MM.1S (cell line): ENCODE data around the gene BTRC.

ENCODE experiments used
- DNase-seq: peaks from one replicate; pipeline ENCODE4 v3.0.0-alpha.2; 2015
- H2AFZ ChIP-seq: fragments of 300-600 bp; sonication (generic); 2 replicates; pipeline ENCODE4 v1.6.0; 2016; ENCODE audit warnings: antibody characterized with exemption, low read length
- H3F3A ChIP-seq: fragments of 300-600 bp; sonication (generic); 2 replicates; pipeline ENCODE4 v1.6.1; 2016; ENCODE audit warnings: mild to moderate bottlenecking, antibody characterized with exemption, low read length, moderate library complexity, mixed read lengths; ENCODE audit not compliant: insufficient read depth
- H3K27ac ChIP-seq: fragments of 300-600 bp; sonication (generic); 2 replicates; pipeline ENCODE4 v1.5.1; 2016; ENCODE audit warnings: mild to moderate bottlenecking, low read length
- H3K27me3 ChIP-seq: fragments of 300-600 bp; sonication (generic); replicated peaks from 2 replicates; pipeline ENCODE4 v1.6.0; 2016; ENCODE audit warnings: low read length; ENCODE audit not compliant: insufficient read depth
- H3K36me3 ChIP-seq: fragments of 300-600 bp; sonication (generic); replicated peaks from 2 replicates; pipeline ENCODE4 v1.6.1; 2016; ENCODE audit warnings: mild to moderate bottlenecking, low read length, mixed read lengths; ENCODE audit not compliant: insufficient read depth
- H3K4me1 ChIP-seq: fragments of 300-600 bp; sonication (generic); 2 replicates; pipeline ENCODE4 v1.6.1; 2016; ENCODE audit warnings: low read length, mixed read lengths
- H3K4me2 ChIP-seq: fragments of 300-600 bp; sonication (generic); 2 replicates; pipeline ENCODE4 v1.6.0; 2016; ENCODE audit warnings: low read depth, low read length
- H3K4me3 ChIP-seq: fragments of 300-600 bp; sonication (generic); 2 replicates; pipeline ENCODE4 v1.5.1; 2016; ENCODE audit warnings: low read length, mixed read lengths
- H3K79me2 ChIP-seq: fragments of 300-600 bp; sonication (generic); 2 replicates; pipeline ENCODE4 v1.6.1; 2016; ENCODE audit warnings: mixed run types, low read length, mixed read lengths
- H3K9ac ChIP-seq: fragments of 300-600 bp; sonication (generic); 2 replicates; pipeline ENCODE4 v1.6.1; 2016; ENCODE audit warnings: low read length, mixed read lengths
- H3K9me2 ChIP-seq: fragments of 300-600 bp; sonication (generic); replicated peaks from 2 replicates; pipeline ENCODE4 v1.6.1; 2016; ENCODE audit warnings: mild to moderate bottlenecking, low read length, mixed read lengths; ENCODE audit not compliant: insufficient read depth
- H3K9me3 ChIP-seq: fragments of 300-600 bp; sonication (generic); replicated peaks from 2 replicates; pipeline ENCODE4 v1.6.1; 2016; ENCODE audit warnings: mild to moderate bottlenecking, low read length, mixed read lengths; ENCODE audit not compliant: insufficient read depth
- H4K20me1 ChIP-seq: fragments of 300-600 bp; sonication (generic); 2 replicates; pipeline ENCODE4 v1.6.1; 2016; ENCODE audit warnings: mild to moderate bottlenecking, low read length, moderate library complexity, mixed read lengths; ENCODE audit not compliant: insufficient read depth
- CTCF ChIP-seq: fragments of 300-600 bp; sonication (generic); IDR thresholded peaks from 2 replicates; pipeline ENCODE4 v1.5.1; 2016; ENCODE audit warnings: antibody characterized with exemption, low read length, mixed read lengths
- EZH2 ChIP-seq: fragments of 300-600 bp; sonication (generic); optimal IDR thresholded peaks from 2 replicates; pipeline ENCODE3; 2017; ENCODE audit warnings: low read depth, mild to moderate bottlenecking, antibody characterized with exemption, low read length, mixed read lengths
- EZH2phosphoT487 ChIP-seq: fragments of 300-600 bp; sonication (generic); IDR thresholded peaks from 2 replicates; pipeline ENCODE4 v1.6.1; 2018; ENCODE audit warnings: antibody characterized with exemption, low read length

Gene BTRC

GRCh38 chr10:101453318-101453717 lies 99.4 kb downstream of the BTRC start:
- DNase-seq: no peak
- no peaks in the 10 kb centered on the region for H3K36me3 ChIP-seq
- H3K4me1 ChIP-seq: no peaks in the 10 kb centered on the region
- H3K27ac ChIP-seq: no peak overlapping the region
- H3K4me2 ChIP-seq: no peak overlapping the region
- no peaks in the 10 kb centered on the region for H3K27me3 ChIP-seq
- no peaks in the 10 kb centered on the region for H3F3A ChIP-seq
- H3K4me3 ChIP-seq: no peak overlapping the region
- H3K9me2 ChIP-seq: no peaks in the 10 kb centered on the region
- H2AFZ ChIP-seq: no peak overlapping the region
- H3K79me2 ChIP-seq: no peaks in the 10 kb centered on the region
- no peaks in the 10 kb centered on the region for H3K9me3 ChIP-seq
- TF ChIP-seq EZH2 (no peak), EZH2phosphoT487 (no peak), CTCF (no peak)
- H4K20me1 ChIP-seq: no peaks in the 10 kb centered on the region
- H3K9ac ChIP-seq: no peak overlapping the region

- Histone ChIP-seq H3K27ac (no peak overlapping the region), H3K27me3 (no peaks in the 10 kb centered on the region), H3K9me3 (no peaks in the 10 kb centered on the region), H3K4me1 (no peaks in the 10 kb centered on the region), H3K9ac (no peak overlapping the region), H4K20me1 (no peaks in the 10 kb centered on the region), H3K79me2 (no peaks in the 10 kb centered on the region), H3K36me3 (no peaks in the 10 kb centered on the region), H3F3A (no peaks in the 10 kb centered on the region), H3K4me2 (no peak overlapping the region), H3K9me2 (no peaks in the 10 kb centered on the region), H2AFZ (no peak overlapping the region), H3K4me3 (no peak overlapping the region)
- no peak for TF ChIP-seq EZH2phosphoT487
- no peak for DNase-seq
These were observed 100.1 kb downstream of the BTRC start for GRCh38 chr10:101453791-101454718.

- TF ChIP-seq EZH2phosphoT487 (no peak), CTCF (no peak), EZH2 (no peak)
- no peaks in the 10 kb centered on the region for H3K27me3 ChIP-seq
- no peak overlapping the region for H3K4me2 ChIP-seq
- no peak overlapping the region for H2AFZ ChIP-seq
- no peak overlapping the region for H3K4me3 ChIP-seq
- no peaks in the 10 kb centered on the region for H3K36me3 ChIP-seq
- no peak overlapping the region for H3K27ac ChIP-seq
- peaks cover 9% of the 10 kb centered on the region; the same call in 1 of the 2 replicates for H3K4me1 ChIP-seq
- no peak for DNase-seq
- H3F3A ChIP-seq: no peaks in the 10 kb centered on the region
- H4K20me1 ChIP-seq: no peaks in the 10 kb centered on the region
- no peak overlapping the region for H3K9ac ChIP-seq
- H3K9me2 ChIP-seq: no peaks in the 10 kb centered on the region
- no peaks in the 10 kb centered on the region for H3K79me2 ChIP-seq
- no peaks in the 10 kb centered on the region for H3K9me3 ChIP-seq
These were observed 104.9 kb downstream of the BTRC start for GRCh38 chr10:101458869-101459268.

GRCh38 chr10:101464082-101464481 lies 110.1 kb downstream of the BTRC start:
- no peak overlapping the region for H3K27ac ChIP-seq
- H3K79me2 ChIP-seq: no peaks in the 10 kb centered on the region
- no peak overlapping the region for H2AFZ ChIP-seq
- H3K36me3 ChIP-seq: no peaks in the 10 kb centered on the region
- no peak for DNase-seq
- H3K9me3 ChIP-seq: no peaks in the 10 kb centered on the region
- no peaks in the 10 kb centered on the region for H4K20me1 ChIP-seq
- H3F3A ChIP-seq: no peaks in the 10 kb centered on the region
- no peaks in the 10 kb centered on the region for H3K27me3 ChIP-seq
- no peaks in the 10 kb centered on the region for H3K9me2 ChIP-seq
- no peak overlapping the region for H3K4me2 ChIP-seq
- H3K9ac ChIP-seq: no peak overlapping the region
- no peak overlapping the region for H3K4me3 ChIP-seq
- TF ChIP-seq EZH2: no peak
- TF ChIP-seq CTCF: no peak
- no peak for TF ChIP-seq EZH2phosphoT487
- H3K4me1 ChIP-seq: peaks cover 12% of the 10 kb centered on the region
